ENCODE data around the gene FRZB.

Gene FRZB

GRCh38 chr2:182784777-182785176 lies 81.7 kb downstream of the FRZB start:
- no peak for DNase-seq (ENCODE audit: low spot score)

- no peak for DNase-seq (ENCODE audit: low spot score)
Observed at GRCh38 chr2:182784058-182784706, 82.3 kb downstream of the FRZB start.

Measured in CD4-positive, alpha-beta T cell treated with Interleukin-15 for 4 hours (primary cell).